CD4-positive, alpha-beta T cell treated with Interleukin-17A for 4 hours (primary cell): ENCODE measurements around the gene TBC1D7.
A peak's percentile ranks its signal among the peaks of the same experiment; 100 is the strongest.

Experiments used
- DNase-seq: peaks from one replicate; pipeline ENCODE4 v3.0.0-alpha.2; 2020; ENCODE audit warnings: mixed read lengths

TBC1D7 gene

GRCh38 chr6:13328076-13328874 lies at the start of gene TBC1D7:
Gene TBC1D7 (minus strand): TSS chr6:13328537. CDS start chr6:13326898, 1,639 bp downstream.
- DNase-seq = peak; percentile 95

GRCh38 chr6:13377054-13377758 lies 48.9 kb upstream of the TBC1D7 start:
- DNase-seq = no peak

GRCh38 chr6:13375360-13375878 lies 47.1 kb upstream of the TBC1D7 start:
- no peak for DNase-seq

- DNase-seq = no peak
Measured at GRCh38 chr6:13373919-13374318, 45.6 kb upstream of the TBC1D7 start.

- no peak for DNase-seq
Measured at GRCh38 chr6:13373488-13373886, 45.1 kb upstream of the TBC1D7 start.

- DNase-seq = no peak
Measured at GRCh38 chr6:13372688-13373487, 44.6 kb upstream of the TBC1D7 start.

- no peak for DNase-seq
Measured at GRCh38 chr6:13372076-13372475, 43.7 kb upstream of the TBC1D7 start.

GRCh38 chr6:13371421-13372072 lies 43.2 kb upstream of the TBC1D7 start:
- no peak for DNase-seq

- DNase-seq = no peak
Measured at GRCh38 chr6:13370623-13371022, 42.3 kb upstream of the TBC1D7 start.

- DNase-seq = no peak
Measured at GRCh38 chr6:13369591-13369990, 41.3 kb upstream of the TBC1D7 start.

- DNase-seq = no peak
Measured at GRCh38 chr6:13368731-13369115, 40.4 kb upstream of the TBC1D7 start.

GRCh38 chr6:13368079-13368730 lies 39.9 kb upstream of the TBC1D7 start:
- no peak for DNase-seq

- no peak for DNase-seq
Measured at GRCh38 chr6:13367396-13367795, 39.1 kb upstream of the TBC1D7 start.

GRCh38 chr6:13365320-13365719 lies 37.0 kb upstream of the TBC1D7 start:
- DNase-seq = no peak

GRCh38 chr6:13364842-13365241 lies 36.5 kb upstream of the TBC1D7 start:
- DNase-seq = no peak

GRCh38 chr6:13362412-13362811 lies 34.1 kb upstream of the TBC1D7 start:
- no peak for DNase-seq

- no peak for DNase-seq
Measured at GRCh38 chr6:13360671-13361540, 32.6 kb upstream of the TBC1D7 start.

- DNase-seq = no peak
Measured at GRCh38 chr6:13359287-13359686, 30.9 kb upstream of the TBC1D7 start.

GRCh38 chr6:13358511-13358910 lies 30.2 kb upstream of the TBC1D7 start:
- DNase-seq = no peak

GRCh38 chr6:13357551-13358075 lies 29.3 kb upstream of the TBC1D7 start:
- DNase-seq = no peak
